Kasumi-1 (cell line): ENCODE data around the gene NPR1.
"Not testable (repeated sequence)": the region's sequence is repeated elsewhere in the genome, so short reads cannot be mapped to it uniquely, and the experiment has no call there.

Source experiments
- DNase-seq, 2 experiments: peaks; one replicate each; lab custom pipeline; 2025; lab: John Stamatoyannopoulos, UW

The NPR1 gene

DNA sequence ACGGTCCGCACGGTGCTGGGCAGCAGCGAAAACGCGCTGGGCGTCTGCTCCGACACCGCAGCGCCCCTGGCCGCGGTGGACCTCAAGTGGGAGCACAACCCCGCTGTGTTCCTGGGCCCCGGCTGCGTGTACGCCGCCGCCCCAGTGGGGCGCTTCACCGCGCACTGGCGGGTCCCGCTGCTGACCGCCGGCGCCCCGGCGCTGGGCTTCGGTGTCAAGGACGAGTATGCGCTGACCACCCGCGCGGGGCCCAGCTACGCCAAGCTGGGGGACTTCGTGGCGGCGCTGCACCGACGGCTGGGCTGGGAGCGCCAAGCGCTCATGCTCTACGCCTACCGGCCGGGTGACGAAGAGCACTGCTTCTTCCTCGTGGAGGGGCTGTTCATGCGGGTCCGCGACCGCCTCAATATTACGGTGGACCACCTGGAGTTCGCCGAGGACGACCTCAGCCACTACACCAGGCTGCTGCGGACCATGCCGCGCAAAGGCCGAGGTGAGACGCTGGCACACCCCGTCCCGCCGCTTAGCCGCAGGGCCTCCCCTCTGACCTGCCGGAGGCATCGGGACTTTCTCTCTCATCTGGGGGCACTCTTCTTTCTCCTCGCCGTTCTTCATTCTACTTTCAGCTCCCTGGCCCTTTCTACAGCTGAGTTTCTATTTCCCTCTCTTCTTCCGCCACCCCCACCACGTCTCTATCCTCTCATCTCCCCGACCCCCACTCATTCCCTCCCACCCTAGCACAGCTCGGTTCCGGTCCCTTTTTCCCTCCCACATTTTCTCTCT, 1.0 kb downstream of the NPR1 start:
- no peak for DNase-seq

DNA sequence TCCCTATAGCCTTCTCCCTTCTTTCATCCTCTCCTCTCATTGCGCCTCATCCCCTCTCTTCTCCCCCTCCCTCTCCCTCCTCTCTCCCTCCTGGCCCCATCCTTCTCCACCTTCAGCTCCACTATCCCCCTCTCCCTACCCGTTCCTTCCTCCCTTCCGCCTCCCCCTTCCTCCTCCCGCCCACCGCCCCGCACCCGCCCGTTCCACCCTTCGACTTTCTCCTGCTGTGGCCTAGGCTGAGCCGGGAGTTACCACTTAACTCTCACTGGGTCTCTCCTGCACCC, 1.6 kb downstream of the NPR1 start:
- DNase-seq = no peak

DNA sequence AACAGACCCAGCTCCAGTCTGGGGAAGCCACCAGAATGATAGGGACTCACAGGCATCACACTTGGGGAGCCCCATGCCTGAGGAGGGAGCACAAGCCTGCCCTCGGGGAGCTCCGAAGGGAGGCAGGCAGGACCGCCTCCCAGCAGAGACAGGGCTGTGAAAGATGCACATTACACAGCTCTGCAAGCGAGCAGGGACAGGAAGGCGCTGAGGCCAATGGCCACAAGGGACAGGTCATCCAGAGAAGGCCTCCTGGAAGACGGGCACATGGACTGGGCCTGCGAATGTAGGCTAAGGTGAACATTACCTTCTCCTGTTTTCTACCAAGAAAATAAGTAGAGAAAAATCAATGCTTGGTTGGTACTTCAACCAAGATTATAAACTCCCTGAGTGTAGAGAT, 4.2 kb downstream of the NPR1 start:
- no peak for DNase-seq

DNA sequence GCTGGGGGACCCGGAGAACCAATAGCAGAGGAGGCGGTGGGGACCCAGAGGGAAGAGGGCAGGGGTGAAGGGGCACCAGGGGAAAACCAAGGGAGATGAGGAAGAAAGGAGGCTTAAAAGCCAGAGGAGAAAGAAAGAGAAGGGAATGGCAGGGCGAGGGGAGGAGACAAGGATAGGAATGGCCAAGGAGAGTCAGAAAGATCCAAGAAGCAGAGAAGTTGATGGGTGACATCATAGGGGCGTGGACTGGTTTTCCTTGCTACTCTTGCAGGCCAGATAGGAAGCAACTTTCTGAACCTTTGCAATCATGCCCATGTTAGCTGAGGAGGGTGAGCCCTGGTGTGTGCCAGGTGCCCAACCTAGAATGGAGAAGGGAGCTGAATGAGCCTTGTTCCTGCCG, 5.4 kb downstream of the NPR1 start:
- no peak for DNase-seq

DNA sequence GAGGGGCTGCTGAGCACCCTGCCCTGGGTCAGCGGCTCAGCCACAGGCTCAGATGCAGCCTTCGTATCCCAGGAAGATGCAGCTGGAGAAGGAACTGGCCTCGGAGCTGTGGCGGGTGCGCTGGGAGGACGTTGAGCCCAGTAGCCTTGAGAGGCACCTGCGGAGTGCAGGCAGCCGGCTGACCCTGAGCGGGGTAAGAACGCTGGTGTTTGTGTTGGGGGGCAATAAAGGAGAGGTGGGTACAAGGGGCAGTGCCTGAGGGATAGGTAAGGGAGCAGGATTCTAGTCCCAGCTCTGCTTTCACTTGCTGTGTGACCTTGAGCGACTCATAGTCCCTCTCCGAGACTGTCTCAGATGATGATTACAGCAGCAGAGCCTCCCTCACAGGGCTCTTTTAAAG, 6.4 kb downstream of the NPR1 start:
- DNase-seq = no peak

DNA sequence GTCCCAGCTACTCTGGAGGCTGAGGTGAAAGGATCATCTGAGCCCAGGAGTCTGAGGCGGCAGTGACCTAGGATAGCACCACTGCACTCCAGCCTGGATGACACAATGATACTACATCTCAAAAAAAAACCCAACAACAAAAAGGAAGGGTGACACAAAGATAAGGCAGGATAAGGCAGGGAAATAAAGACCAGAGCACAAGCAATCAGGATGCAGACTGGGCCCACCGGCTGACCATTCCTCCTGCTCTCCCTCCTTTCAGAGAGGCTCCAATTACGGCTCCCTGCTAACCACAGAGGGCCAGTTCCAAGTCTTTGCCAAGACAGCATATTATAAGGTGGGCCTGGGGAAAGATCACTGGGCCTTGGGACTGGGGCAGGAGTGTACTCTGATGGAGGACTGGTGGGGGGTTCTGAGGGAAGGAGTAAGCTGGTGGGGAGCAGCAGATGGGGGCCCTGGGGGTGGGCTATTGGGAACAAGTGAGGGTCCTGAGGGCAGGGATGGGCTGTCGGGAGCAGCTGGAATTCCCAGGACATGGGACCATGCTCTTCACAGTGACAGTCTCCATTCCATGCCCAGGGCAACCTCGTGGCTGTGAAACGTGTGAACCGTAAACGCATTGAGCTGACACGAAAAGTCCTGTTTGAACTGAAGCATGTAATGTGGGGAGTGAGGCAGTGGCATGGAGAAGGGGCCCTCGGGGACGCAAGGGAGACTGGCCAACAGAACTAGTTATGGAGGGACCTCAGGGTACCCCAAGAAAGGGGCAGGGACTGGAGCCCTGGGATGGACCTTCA, 7.3 kb downstream of the NPR1 start:
- no peak for DNase-seq

DNA sequence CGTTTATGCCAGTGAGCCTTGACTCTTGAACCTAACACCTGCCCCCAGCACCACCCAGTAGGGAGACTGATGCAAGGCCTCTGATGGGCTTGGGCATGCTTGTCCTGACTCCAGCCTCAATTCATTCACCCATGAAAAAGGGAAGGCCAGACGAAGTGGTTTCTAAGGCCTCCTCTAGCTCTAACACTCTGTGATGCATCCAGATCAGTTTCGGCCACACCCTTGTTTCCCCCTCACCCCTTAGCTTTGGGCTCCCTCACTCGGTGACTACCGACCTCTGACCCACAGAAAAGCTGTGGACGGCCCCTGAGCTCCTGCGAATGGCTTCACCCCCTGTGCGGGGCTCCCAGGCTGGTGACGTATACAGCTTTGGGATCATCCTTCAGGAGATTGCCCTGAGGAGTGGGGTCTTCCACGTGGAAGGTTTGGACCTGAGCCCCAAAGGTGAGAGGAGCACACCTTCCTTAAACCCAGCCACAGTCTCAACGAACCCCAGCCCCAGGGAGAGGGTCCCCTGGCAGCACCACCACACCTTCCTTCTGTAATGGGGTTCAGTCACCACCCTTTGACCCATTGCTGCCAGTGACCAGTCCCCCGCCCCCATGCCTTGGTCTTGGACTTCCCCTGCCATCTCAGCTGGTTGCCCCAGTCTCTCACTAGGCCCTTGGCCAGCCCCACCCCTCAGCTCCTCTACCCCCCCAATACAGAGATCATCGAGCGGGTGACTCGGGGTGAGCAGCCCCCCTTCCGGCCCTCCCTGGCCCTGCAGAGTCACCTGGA, 9.0 kb downstream of the NPR1 start:
- no peak for DNase-seq

DNA sequence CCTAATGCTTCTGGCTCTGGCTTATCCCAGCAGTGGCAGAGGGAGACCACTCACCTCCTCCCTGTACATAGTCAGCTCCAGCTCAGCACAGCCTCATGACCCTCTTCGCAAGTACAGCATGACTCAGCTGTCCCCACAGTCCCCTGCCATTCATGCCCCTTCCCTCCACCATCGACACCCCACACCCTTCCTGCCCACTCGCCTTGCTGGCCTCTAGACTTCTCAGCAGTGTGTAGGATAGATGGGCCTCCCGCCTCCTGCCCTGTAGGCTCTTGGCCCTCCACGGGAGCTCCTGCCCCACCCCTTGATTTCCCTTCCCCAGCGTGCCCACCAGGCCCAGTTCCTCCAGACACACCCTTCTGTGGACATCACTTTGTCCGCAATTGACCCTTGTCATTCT, 9.8 kb downstream of the NPR1 start:
- DNase-seq = no peak

DNA sequence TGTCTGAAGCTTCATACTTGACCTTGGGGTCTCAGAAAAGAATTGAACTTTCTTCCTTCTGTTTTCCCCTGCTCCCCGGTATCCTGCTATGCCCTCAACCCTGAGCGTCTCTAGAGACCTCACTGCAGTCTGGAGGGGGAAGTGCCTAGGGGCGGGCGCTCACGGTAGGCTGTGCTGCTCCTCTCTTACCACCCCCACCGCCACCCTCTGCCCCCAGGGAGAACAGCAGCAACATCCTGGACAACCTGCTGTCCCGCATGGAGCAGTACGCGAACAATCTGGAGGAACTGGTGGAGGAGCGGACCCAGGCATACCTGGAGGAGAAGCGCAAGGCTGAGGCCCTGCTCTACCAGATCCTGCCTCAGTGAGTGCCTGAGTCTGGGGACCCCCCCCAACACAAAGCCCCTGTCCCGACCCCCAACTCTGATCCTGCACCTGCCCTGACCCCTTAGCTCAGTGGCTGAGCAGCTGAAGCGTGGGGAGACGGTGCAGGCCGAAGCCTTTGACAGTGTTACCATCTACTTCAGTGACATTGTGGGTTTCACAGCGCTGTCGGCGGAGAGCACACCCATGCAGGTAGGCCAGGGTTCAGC, 10.3 kb downstream of the NPR1 start:
- no peak for DNase-seq

DNA sequence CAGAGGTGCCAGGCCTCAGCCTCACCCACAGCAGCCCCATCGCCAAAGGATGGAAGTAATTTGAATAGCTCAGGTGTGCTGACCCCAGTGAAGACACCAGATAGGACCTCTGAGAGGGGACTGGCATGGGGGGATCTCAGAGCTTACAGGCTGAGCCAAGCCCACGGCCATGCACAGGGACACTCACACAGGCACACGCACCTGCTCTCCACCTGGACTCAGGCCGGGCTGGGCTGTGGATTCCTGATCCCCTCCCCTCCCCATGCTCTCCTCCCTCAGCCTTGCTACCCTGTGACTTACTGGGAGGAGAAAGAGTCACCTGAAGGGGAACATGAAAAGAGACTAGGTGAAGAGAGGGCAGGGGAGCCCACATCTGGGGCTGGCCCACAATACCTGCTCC, 15.0 kb downstream of the NPR1 start:
- no peak for DNase-seq

DNA sequence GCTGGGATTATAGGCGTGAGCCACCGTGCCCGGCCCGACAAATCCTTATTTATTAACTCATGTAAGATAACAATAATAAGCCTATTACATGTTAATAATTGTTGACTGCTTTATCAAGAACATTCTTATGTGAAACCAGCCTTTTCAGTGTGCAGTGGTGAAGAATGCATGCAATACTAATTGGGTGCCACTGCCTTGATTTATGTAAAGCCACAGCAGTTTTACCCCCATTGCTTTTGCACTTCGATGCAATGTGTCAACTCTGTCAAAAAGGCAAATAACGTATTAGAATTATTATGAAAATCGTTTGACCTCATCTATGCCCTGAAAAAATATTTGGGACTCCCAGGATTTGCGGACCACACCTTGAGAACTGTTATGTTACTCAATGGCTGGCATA, 18.3 kb downstream of the NPR1 start:
- DNase-seq = no peak

DNA sequence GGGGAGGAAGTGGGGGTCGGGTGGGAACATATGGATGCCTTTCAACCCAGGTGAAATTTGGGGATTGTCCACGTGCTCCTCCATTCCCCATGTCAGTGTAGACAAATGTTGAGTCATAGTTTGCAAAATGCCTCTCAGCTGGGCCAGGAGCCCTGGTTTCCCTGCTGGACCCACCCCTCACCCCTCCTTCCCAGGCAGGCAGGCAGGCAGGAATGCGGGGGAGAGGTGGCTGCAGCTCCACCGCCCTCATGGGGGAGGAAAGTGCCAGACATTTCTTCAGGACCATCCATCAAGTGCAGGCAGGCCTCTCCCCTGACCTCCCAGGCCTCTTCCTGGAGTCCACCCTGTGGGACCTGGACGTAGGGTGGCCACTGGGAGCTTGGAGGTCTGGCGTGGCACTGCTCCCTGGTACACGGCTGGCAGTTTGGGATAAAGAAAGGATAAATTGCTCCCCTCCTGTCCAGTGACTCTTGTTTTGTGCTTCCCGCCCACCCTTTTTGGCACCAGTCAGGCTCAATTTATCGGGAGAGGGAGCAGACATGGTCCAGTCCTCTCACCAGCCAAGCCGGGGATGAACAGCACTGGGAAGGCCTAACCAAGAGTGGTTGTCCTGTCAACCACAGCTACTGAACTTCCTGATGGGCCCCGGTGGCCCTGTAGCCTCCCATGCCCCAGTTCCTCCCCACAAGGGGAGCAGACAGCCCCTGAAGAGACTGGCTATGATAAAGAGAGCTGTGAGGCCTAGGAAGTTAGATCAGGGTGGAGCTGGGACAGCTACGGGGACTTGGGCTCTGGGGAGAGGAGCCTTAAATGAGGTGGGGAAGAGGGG, 18.9 kb downstream of the NPR1 start:
- DNase-seq = no peak

DNA sequence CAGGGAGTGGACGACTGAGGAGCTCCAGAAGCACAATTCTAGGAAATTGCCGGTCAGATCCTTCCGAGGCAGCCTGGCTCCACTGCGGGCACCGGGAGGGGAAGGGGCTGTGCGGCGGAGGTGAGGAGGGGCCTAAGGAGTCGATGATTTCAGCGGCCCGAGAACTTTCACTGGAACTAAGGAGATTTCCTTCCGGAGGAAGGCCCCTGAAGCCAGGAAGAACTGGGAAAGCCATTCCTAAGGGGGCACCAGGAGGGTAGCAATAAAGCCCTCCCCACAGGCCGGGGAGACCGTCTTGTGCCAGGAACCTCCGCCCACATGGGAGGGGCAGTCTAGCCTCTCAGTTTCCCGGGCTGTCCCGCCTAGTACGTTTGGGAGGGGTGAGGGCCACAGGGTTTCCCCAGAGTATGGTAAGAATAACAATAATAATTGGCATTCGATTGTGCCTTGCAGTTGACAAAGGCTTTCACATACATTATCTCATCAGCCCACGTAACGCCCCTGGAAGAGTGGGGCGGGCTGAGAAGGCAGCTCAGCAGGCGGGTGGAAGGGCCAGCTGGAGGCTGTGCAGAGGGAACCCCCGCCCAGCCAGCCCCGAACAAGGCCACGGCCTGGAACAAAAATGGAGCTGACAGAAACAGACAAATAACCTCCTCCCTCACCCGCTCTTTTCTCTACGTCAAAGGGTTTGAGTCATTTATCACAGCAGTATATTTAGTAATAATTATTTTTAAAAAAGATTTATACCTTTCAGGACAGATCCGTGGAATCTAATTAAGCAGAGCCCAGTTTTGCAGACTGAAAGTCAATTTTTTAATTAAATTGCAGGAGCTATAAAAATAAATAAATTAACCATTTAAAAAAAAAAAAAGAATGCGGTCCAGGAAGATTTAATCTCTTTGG, 19.8 kb downstream of the NPR1 start:
- no peak for DNase-seq

DNA sequence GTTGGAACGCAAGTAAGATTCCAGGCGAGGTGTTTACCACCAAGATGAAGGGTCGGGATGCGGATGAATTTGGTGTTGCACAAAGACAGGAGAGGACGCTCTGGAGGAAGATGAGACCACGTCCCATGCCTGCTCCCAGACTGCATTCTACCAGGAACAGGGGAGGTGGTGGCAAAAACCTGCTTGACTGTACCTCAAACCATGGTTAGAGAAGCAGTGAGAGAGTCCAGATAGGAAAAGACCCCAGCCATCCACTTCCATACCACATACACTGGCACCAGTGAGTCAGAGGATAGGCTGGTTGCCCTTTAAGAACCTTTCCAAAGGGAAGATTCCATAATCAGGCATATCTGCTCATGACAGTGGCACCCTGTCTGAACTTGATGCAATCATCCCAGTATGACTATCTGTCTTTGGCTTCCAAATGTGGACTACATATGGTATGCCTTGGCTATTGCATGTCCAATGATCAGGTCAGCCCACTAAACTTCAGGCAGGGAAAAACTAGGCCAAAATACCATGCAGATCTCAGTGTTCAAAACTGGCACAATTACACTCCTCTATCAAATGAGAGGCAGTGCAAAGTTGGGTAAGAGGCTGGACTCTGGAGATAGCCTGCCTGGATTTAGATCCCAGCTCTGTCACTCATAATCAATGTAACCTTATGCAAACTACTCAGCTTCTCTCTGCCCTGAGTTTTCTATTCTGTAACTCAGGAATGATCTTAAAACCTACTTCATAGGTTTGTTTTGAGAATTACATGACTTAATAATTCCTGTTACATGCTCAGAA, 20.6 kb downstream of the NPR1 start:
- DNase-seq = no peak

DNA sequence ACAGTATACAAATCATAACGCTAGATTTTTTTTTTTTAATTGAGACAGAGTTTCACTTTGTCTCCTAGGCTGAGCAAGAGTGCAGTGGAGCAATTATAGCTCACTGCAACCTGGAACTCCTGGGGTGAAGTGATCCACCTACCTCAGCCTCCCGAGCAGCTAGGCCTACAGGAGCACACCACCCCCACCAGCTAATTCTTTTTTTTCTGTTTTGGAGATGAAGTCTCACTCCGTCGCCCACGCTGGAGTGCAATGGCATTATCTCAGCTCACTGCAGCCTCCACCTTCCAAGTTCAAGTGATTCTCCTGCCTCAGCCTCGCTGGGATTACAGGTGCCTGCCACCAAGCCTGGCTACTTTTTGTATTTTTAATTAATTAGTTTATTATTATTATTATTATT, 21.3 kb downstream of the NPR1 start:
- DNase-seq = no peak

DNA sequence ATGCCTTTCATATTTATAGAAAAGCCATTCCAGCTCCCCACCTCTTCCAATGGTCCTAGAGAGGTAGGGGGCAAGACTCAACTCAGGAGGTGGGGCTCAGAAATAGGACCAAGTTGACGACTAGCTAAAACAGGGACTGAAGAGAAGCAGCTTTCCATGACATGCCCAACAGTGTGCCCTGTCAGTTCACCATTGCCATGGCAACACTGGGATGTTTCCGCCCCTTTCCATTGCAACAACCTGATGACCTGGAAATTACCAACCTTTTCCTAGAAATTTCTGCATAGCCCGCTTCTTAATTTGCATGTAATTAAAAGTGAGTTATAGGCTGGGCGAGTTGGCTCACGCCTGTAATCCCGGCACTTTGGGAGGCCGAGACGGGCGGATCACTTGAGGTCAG, 27.0 kb downstream of the NPR1 start:
- DNase-seq = no peak

DNA sequence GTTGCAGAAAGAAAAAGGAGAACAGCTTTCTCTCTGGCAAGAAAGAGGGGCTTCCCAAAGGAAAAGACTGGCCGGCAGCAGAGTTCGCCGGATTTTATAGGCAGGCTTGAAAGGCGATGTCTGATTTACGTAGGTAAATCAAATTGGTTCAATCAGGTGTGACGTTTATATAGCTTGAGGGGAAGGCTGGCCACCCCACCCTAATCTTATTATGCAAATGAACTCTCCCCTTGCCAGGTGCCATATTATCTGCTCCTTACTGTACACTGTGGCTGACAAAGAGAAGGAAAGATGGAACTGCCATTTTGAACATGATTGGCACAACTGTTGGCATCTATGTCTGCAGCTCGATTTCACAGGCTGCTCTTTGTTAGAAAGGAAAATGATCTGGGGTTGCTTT, 32.5 kb downstream of the NPR1 start:
- no peak for DNase-seq

DNA sequence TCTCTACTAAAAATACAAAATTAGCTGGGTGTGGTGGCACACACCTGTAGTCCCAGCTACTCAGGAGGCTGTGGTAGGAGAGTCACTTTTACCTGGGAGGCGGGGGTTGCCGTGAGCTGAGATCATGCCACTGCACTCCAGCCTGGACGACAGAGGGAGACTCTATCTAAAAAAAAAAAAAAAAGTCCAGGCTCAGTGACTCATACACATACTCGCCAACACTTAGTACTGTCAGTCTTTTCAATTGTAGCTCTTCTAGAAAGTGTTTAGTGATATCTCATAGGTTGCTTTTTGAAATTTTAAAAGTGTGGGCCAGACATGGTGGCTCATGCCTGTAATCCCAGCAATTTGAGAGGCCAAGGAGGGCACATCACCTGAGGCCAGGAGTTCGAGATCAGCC, 37.7 kb downstream of the NPR1 start:
- not testable (repeated sequence) for DNase-seq

DNA sequence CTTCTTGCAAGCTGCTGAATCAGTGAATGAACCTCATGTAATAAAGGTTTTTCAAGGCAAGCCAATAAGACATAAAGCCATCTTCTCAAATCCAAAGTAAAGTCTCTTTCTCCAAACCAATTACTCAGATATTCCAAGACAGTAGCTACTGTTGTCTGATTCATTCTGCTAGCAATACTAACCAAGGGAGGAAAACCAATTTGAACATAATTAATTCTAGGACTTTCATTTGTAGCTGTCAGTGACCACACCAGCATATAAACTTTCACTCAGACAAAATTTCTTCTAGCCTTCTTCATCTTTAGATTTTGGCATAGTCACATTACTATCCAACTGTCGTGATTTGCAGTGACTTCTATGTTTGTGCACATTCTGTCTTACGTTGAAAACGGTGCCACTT, 38.8 kb downstream of the NPR1 start:
- DNase-seq = no peak

DNA sequence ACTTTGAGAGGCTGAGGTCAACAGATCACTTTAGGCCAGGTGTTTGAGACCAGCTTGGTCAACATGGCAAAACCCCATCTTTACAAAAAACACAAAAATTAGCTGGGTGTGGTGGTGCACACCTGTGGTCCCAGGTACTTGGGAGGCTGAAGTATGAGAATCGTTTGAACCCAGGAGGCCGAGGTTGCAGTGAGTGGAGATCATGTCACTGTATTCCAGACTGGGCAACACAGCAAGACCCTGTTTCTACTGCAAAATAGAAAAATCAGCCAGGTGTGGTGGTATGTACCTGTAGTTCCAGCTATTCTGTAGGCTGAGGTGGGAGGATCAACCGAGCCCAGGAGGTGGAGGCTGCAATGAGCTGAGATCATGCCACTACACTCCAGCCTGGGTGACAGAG, 45.2 kb downstream of the NPR1 start:
- DNase-seq = no peak
